ENCODE data around the gene RANGRF.
A peak's percentile ranks its signal among the peaks of the same experiment; 100 is the strongest.

Gene RANGRF

DNA sequence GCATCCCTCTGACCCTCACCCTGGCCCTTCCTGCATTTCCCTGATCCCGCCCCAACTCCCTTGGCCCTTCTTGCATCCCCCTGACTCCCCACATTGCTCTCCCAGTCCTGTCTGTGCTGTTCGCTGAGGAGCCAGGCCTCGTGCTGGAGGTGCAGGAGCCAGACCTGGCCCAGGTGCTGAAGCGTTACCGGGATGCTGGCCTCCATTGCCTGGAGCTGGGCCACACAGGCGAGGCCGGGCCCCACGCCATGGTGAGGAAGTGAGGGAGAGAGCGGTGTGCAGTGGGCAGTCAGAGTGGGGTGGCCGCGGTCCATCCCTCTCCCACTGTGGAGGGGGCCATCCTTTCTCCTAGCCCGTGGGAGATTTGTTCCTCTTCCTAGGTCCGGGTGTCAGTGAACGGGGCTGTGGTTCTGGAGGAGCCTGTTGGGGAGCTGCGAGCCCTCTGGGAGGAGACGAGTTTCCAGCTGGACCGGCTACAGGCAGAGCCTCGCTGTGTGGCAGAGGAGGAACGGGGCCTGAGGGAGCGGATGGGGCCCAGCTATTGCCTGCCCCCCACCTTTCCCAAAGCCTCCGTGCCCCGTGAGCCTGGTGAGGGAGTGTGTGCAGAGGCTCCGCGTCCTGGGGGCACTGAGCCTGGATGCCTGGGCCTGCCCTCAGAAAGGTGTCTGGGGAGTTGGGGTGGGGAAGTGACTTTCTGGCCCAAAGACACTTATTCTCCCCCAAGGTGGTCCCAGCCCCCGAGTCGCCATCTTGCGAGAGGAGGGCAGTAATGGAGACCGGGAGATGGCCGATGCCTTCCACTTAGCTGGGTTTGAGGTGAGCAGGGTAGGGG is 21.6 kb upstream of the RANGRF start:
- no peak for ATAC-seq
- Mint-ChIP-seq H3K4me3 (no peak overlapping the region), H3K4me1 (no peaks in the 10 kb centered on the region), H3K27me3 (no peaks in the 10 kb centered on the region), H3K9me3 (no peaks in the 10 kb centered on the region), H3K27ac (peak overlapping the region in 1 of 2 donors; percentile 35)
- DNase-seq, result no peak

DNA sequence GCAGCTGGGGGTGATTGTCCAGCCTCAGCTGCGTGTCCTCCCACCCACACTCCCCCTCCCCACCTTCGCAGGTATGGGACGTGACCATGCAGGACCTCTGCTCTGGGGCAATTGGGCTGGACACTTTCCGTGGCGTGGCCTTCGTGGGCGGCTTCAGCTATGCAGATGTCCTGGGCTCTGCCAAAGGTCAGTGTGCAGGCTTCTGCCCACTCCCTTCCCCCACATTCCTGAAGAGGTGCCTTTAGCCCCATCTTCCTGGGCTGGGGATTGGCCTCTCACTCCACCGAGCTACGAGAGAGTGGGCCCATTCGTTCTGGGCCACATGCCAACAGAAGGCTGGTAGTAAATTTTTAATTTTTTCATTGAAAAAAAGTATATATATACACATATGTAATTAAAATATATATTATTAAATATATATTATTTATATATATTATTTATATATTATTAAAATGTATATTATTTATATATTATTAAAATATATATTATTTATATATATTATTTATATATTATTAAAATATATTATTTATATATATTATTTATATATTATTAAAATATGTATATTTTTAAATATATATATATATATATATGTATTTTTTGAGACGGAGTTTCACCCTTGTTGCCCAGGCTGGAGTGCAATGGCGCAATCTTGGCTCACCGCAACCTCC is 20.9 kb upstream of the RANGRF start:
- H3K9me3 Mint-ChIP-seq, result no peaks in the 10 kb centered on the region
- H3K27me3 Mint-ChIP-seq, result no peaks in the 10 kb centered on the region
- ATAC-seq, result no peak
- H3K4me3 Mint-ChIP-seq, result no peak overlapping the region
- no peaks in the 10 kb centered on the region for H3K4me1 Mint-ChIP-seq
- no peak for DNase-seq
- H3K27ac Mint-ChIP-seq, result no peak overlapping the region

DNA sequence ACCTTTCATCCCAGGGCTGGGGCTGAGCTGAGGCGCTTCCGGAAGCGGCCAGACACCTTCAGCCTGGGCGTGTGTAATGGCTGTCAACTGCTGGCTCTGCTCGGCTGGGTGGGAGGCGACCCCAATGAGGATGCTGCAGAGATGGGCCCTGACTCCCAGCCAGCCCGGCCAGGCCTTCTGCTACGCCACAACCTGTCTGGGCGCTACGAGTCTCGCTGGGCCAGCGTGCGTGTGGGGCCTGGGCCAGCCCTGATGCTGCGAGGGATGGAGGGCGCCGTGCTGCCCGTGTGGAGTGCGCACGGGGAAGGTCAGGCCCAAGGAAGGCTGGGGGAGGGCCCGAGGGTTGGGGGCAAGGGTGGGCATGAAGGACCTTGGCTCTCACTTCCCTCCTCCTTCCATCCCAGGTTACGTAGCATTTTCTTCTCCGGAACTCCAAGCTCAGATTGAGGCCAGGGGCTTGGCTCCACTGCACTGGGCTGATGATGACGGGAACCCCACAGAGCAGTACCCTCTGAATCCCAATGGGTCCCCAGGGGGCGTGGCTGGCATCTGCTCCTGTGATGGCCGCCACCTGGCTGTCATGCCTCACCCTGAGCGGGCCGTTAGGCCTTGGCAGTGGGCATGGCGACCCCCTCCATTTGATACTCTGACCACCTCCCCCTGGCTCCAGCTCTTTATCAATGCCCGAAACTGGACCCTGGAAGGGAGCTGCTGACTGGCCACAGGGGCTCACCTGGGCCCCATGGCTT is 19.7 kb upstream of the RANGRF start:
- H3K27me3 Mint-ChIP-seq, result no peaks in the 10 kb centered on the region
- H3K27ac Mint-ChIP-seq, result no peak overlapping the region
- H3K4me1 Mint-ChIP-seq, result no peaks in the 10 kb centered on the region
- ATAC-seq, result no peak
- no peak for DNase-seq
- H3K4me3 Mint-ChIP-seq, result no peak overlapping the region
- H3K9me3 Mint-ChIP-seq, result no peaks in the 10 kb centered on the region

DNA sequence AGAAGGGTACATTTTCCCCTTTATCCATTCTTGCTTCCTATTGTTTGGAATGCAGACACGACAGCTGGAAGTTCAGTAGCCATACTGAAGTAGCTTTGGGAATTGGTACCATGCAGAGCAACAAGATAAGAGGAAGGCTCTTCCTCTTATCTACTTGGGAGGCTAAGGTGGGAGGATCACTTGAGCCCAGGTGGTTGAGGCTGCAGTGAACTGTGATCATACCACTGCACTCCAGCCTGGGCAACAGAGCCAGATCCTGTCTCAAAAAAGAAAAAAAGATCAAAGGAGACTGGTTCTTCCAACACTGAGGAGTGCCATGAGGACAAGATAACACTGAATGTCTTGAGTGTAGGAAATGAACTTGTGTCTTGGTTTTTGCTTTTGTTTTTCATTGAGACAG is 16.0 kb upstream of the RANGRF start:
- Mint-ChIP-seq H3K27me3 (no peaks in the 10 kb centered on the region), H3K4me3 (no peak overlapping the region), H3K4me1 (no peaks in the 10 kb centered on the region), H3K27ac (no peak overlapping the region), H3K9me3 (no peaks in the 10 kb centered on the region)
- no peak for DNase-seq
- ATAC-seq, result no peak

DNA sequence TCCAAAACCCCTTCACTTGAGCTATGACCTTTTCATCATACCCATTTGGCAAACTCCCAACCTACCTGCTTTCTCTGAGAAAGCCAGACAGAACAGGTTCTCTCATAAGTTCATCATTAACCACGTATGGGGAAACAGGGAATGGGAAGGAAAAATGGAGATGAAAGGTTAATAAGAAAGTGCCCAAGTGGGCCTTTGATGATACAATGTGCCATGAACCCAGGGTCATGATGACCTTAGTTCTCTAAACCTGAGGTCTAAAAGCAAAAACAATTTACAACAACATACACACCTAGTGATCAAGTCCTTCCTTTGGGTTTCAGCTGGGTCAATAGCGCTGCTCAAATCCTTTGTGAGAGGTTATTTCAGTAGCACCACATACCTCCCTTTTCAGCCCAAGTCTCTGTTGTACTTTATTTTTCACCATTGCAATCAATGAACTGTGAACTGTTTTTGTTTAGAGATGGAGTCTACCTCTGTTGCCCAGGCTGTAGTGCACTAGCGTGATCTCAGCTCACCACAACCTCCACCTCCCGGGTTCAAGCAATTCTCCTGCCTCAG is 14.5 kb upstream of the RANGRF start:
- no peaks in the 10 kb centered on the region for H3K4me1 Mint-ChIP-seq
- H3K9me3 Mint-ChIP-seq, result no peaks in the 10 kb centered on the region
- H3K27ac Mint-ChIP-seq, result no peak overlapping the region
- no peak overlapping the region for H3K4me3 Mint-ChIP-seq
- no peak for DNase-seq
- H3K27me3 Mint-ChIP-seq, result no peaks in the 10 kb centered on the region
- ATAC-seq, result no peak

DNA sequence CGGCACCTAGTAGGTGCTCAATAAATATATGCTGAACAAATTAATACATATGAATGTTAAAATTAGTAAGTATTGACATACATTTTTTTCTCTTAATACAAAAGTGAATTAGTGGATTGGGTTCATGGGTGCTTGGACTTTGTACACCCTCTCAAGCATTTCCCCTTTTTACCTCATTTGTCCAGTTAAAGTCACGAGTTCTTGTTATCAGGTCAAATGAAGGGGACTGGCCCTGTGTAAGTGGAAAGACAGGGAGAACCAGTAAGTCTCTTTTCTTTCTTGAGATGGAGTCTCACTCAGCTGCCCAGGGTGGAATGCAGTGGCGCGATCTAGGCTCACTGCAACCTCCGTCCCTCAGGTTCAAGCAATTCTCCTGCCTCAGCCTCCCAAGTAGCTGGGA is 13.7 kb upstream of the RANGRF start:
- H3K9me3 Mint-ChIP-seq, result no peaks in the 10 kb centered on the region
- no peaks in the 10 kb centered on the region for H3K27me3 Mint-ChIP-seq
- no peak for ATAC-seq
- H3K4me1 Mint-ChIP-seq, result no peaks in the 10 kb centered on the region
- H3K4me3 Mint-ChIP-seq, result no peak overlapping the region
- DNase-seq, result no peak
- no peak overlapping the region for H3K27ac Mint-ChIP-seq

DNA sequence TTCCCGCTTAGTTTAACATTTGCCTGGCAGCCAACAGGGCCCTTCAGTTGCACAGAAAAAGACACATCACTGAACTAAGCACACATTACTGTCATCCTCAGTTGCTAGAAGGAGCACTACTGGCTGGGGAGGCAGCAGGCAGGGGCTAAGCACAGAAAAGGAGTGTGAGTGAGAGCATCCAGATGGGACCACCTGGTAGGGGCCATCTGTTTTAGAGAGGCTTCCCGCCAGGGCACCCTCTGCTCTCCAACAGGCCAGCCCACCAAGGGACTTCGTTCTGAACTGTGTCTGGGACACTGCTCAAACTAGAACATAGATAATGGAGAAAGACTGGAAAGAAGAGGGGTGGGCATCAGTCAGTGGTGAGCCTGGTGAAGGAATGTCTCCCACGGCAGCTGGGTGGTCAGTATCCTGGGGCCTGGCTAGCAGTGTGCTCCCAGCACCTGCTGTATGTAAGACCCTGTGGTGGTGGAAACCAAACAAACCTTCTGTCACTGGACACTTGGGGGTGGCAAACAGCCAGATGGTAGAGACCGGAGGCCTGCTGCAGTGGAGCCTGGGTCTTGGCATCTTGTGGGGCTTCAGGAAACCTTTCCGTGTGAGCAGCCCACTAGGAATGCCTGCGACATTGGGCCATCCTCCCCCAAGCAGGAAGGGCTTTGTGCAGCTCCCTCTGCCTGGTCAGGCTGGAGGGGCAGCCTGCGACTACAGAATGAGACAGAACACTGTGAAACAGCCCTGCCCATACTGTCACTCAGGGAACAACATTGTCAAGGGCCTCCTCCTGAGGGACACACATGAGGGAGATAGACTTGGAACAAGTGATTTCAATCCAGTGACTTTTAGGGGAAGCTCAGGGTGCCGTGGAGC is 12.8 kb upstream of the RANGRF start:
- Mint-ChIP-seq H3K4me1 (no peaks in the 10 kb centered on the region), H3K27ac (peak overlapping the region; percentile 0 to 41), H3K4me3 (no peak overlapping the region), H3K9me3 (no peaks in the 10 kb centered on the region), H3K27me3 (no peaks in the 10 kb centered on the region)
- no peak for DNase-seq
- ATAC-seq, result no peak

DNA sequence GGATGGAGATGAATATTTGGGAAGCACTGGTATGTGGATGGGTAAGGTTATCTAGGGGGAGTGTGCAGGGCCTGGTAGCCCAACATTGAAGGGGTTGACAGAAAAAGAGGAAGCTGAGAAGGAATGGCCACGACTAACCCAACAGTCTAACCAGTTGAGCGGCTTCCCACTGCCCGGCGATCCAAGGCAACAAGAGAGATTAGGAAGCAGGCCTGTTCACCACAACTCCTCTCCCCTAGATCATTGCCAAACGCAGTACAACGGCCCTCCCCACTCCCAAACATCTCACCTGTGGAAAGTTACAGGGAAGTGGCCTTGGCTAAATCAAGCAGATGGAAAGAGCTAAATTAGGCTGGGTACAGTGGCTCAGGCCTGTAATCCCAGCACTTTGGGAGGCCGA is 11.2 kb upstream of the RANGRF start:
- H3K27me3 Mint-ChIP-seq, result no peaks in the 10 kb centered on the region
- H3K4me3 Mint-ChIP-seq, result no peak overlapping the region
- DNase-seq (no peak), ATAC-seq (no peak)
- H3K4me1 Mint-ChIP-seq, result no peaks in the 10 kb centered on the region
- H3K27ac Mint-ChIP-seq, result no peak overlapping the region
- no peaks in the 10 kb centered on the region for H3K9me3 Mint-ChIP-seq

DNA sequence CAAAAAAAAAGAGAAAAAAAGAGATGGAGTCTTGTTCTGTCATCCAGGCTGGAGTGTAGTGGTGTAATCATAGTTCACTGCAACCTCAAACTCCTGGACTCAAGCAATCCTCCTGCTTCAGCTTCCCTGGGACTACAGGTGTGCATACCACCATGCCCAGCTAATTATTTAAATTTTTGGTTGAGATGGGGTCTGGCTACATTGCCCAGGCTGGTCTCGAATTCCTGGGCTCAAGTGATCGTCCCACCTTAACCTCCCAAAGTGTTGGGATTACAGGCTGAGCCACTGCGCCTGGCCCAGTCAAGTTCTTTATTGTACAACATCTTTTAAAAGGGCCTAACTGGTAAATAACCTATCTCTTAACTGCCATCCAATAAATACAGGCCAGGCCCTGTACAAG is 6.1 kb upstream of the RANGRF start:
- Mint-ChIP-seq H3K4me1 (peaks cover 1% of the 10 kb centered on the region), H3K27ac (no peak overlapping the region), H3K9me3 (no peaks in the 10 kb centered on the region), H3K4me3 (no peak overlapping the region), H3K27me3 (no peaks in the 10 kb centered on the region)
- no peak for DNase-seq
- ATAC-seq, result no peak

DNA sequence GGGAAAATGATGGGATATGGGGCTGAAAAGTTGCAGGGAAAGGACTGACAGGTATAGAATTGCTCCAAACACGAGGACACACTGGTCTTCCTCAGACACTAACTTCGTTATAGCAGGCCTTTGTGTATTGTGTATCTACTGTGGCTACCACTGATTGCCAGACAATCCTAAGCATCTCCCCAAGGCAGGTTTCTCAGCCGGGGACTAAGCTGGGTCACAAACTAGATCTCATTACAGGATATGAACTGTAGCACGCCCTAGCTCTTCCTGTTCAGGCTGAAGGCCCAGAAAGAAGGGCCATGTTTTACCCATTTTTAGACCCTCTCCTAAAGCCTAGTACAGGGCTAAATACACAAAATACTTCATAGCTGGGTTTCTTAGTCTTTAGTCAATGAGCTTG is 5.1 kb upstream of the RANGRF start:
- no peaks in the 10 kb centered on the region for H3K9me3 Mint-ChIP-seq
- no peaks in the 10 kb centered on the region for H3K27me3 Mint-ChIP-seq
- peak overlapping the region in 1 of 2 donors; percentile 90 for H3K27ac Mint-ChIP-seq
- ATAC-seq (no peak), DNase-seq (no peak)
- peaks cover 9% of the 10 kb centered on the region for H3K4me1 Mint-ChIP-seq
- H3K4me3 Mint-ChIP-seq, result no peak overlapping the region

DNA sequence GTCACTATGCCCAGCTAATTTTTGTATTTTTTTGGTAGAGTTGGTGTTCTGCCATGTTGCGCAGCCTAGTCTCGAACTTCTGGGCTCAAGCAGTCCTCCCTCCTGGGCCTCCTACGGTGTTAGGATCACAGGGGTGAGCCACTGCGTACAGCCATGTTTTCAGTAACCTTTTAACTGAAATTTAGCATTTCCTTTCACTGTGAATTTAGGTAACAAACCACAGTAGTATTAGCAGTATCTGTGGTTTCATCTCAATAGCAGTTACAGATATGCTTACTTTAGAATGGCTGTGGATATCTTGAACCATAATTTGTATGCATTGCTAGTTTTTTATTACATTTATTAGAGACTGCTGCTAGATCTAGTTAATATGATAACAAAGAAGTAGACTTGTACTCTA is 4.3 kb upstream of the RANGRF start:
- Mint-ChIP-seq H3K4me3 (no peak overlapping the region), H3K27me3 (no peaks in the 10 kb centered on the region)

DNA sequence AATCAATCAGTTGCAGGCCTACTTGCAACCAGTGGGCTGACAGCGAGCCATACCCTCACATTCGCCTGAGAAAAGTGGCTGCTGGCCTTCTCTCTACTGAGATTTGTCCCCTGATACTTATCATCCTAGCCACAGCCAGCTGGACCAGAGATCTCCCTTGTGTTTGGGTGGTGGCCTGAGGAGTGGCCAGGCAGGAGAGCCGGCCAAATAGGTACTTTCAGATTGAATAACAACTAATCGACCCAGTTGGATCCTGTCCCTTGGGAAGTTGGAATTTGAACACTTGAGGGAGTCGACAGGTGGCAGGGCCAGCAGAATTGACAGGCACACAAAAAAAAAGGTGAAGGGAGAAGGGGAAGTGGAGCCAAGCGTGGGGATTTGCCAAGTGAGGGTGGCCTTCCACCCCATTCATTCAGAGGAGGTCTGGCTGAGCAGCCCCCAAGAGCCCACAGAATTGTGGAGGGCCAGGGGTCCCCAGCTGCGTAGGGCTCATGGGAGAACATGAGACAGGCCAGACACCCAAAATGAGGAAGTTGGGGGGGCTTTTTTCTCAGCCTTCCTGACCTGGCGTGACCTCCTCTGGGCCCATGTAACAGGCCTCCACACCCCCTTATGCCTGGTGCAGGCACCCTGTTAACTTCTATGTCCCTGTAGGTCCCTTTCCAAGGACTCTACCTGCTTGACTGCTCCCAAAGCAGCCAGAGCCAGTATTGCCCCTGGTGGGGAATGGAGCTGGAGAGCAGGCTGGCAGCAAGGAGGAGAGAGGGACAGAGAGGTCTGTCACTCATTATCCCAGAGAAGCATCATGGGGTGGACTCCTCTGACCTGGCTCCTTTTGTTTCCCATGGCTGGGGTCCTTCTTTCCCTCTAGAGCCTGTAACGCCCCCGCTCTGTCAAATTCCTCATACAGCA is 2.9 kb upstream of the RANGRF start:
- DNase-seq (no peak), ATAC-seq (no peak)
- H3K4me3 Mint-ChIP-seq, result no peak overlapping the region
- H3K9me3 Mint-ChIP-seq, result no peaks in the 10 kb centered on the region
- peaks cover 26% of the 10 kb centered on the region for H3K4me1 Mint-ChIP-seq
- H3K27me3 Mint-ChIP-seq, result no peaks in the 10 kb centered on the region
- H3K27ac Mint-ChIP-seq, result no peak overlapping the region

More for the DNA sequence above, 4.3 kb upstream of the RANGRF start:
- H3K9me3 Mint-ChIP-seq, result no peaks in the 10 kb centered on the region
- no peak for ATAC-seq
- peaks cover 12% of the 10 kb centered on the region for H3K4me1 Mint-ChIP-seq
- no peak overlapping the region for H3K27ac Mint-ChIP-seq
- DNase-seq, result no peak

DNA sequence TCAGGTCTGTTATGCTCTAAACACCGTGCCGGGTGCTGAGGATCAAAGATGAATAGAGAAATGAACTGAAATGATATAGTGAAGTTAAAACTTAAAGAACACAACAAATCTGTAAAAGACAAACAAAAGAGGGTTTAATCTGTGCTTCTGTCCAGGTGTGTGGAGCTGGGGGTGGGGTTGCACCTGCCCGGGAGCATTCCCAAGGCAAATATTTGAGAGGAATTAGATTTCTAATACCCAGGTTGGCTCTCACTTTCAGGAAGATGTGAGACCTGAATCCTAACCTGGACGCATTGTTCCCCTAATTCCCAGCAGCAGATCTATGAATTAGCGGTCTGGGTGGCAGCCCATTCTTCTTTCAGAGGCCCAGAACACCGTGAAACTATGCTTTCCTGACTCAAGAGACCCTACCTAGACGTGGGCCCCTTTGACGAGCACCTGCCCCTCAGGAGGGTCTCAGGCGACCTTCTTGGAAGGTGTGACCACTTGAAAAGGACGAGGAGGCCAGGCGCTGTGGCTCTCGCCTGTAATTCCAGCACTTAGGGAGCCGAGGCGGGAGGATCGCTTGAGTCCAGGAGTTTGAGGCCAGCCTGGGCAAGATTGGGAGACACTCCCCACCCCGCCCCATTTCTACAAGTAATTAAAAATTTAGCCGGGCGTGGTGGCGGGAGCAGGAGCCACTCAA is 677 bp upstream of the RANGRF start:
- peak overlapping the region; percentile 91 to 98 for H3K4me3 Mint-ChIP-seq
- H3K4me1 Mint-ChIP-seq, result peaks cover 37% of the 10 kb centered on the region
- H3K27ac Mint-ChIP-seq, result peak overlapping the region; percentile 93 to 97
- ATAC-seq (no peak), DNase-seq (no peak)
- H3K9me3 Mint-ChIP-seq, result no peaks in the 10 kb centered on the region
- no peaks in the 10 kb centered on the region for H3K27me3 Mint-ChIP-seq

DNA sequence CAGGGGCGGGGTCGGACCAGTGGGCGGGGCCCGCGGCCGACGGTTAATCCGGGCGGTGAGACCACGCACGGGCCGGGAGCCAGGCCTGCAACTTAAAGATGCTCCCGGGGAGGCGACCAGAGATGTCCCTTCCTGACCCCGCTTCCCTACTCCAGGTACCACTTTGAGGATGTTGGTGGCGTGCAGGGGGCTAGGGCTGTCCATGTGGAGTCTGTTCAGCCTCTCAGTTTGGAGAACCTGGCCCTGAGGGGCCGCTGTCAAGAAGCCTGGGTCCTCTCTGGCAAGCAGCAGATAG is 580 bp downstream of the RANGRF start:
- peaks cover 38% of the 10 kb centered on the region for H3K4me1 Mint-ChIP-seq

More for the DNA sequence above, 580 bp downstream of the RANGRF start:
- Mint-ChIP-seq H3K27ac (peak overlapping the region; percentile 87 to 93), H3K4me3 (peak overlapping the region; percentile 91 to 98), H3K27me3 (no peaks in the 10 kb centered on the region), H3K9me3 (no peaks in the 10 kb centered on the region)
- DNase-seq (no peak), ATAC-seq (no peak)

All from stimulated activated naive CD8-positive, alpha-beta T cell treated with anti-CD3 and anti-CD28 coated beads, Interleukin-15, amount 100 ng/mL, for 72 hours (primary cell).